Measurements from ENCODE around the gene DIPK1C. TPM values are rescaled to one million over a fixed set of nuclear protein-coding genes. Genes with fewer than 3 reads are reported as not detected.

Gene DIPK1C
- total and polyA plus RNA-seq, 9 of the 15 experiments (the other 6 are each of a cell fraction or from before 2014, with no cell fraction given) = 0.04 to 0.32 (median 0.15) TPM; not detected in 2

- Histone ChIP-seq H3K79me2 (ENCODE audit: control insufficient read depth, insufficient read depth, low read length) (no peaks in the 10 kb centered on the region), H3K27ac (ENCODE audit: extremely low read depth, low read depth, low read length) (no peak overlapping the region), H3K9me3 (replicated peaks; ENCODE audit: control insufficient read depth, insufficient read depth, low read depth, low read length) (no peaks in the 10 kb centered on the region), H3K4me2 (ENCODE audit: insufficient read depth, low read length) (no peak overlapping the region; the same call in 1 of the 2 replicates), H3K9ac (ENCODE audit: insufficient read depth in 1 of 2, low read depth in 2 of 2, low read length in 2 of 2) (no peak overlapping the region), H3K9me1 (ENCODE audit: control insufficient read depth, insufficient read depth, low read length) (no peaks in the 10 kb centered on the region), H3K36me3 (ENCODE audit: control insufficient read depth, insufficient read depth, low read length) (no peaks in the 10 kb centered on the region), H3K4me1 (replicated peaks in 1 of 2; ENCODE audit: control insufficient read depth in 2 of 2, insufficient read depth in 2 of 2, low read length in 2 of 2) (no peaks in the 10 kb centered on the region), H4K20me1 (replicated peaks; ENCODE audit: control insufficient read depth, insufficient read depth, low read length) (peaks cover 5% of the 10 kb centered on the region), H3K4me3 (no peak overlapping the region), H2AFZ (ENCODE audit: low read depth, low read length) (no peak overlapping the region), H3K27me3 (ENCODE audit: control insufficient read depth in 2 of 2, insufficient read depth in 2 of 2, low read length in 2 of 2) (peaks cover 2 to 19% of the 10 kb centered on the region in 2 experiments; a peak in 3 of 5 replicates)
- WGBS (ENCODE audit: insufficient coverage, low coverage, missing lambda C conversion rate) = 2% methylated on average over 7 of the region's 7 CpGs
- in situ Hi-C loops (cut with MboI) (no loop called here), intact Hi-C loops (cut with micrococcal nuclease) (no loop called here)
- ATAC-seq (peak; percentile 87), DNase-seq (ENCODE audit: extremely low read depth in 1 of 4, low spot score in 3 of 4) (peak in 3 of 4 experiments; percentile 20 to 30 (median 28)), FAIRE-seq (no peak)
- CTCF ChIA-PET (ENCODE audit: low intra/inter-chr PET ratio) = interaction anchor here (0.6 kb wide), 1 partner anchor 34 kb away, joined by 3 read pairs; no protein-coding TSS in a partner anchor
- POLR2A ChIA-PET = interaction anchor here (0.6 kb wide), 1 partner anchor 23 kb away, joined by 3 read pairs; no protein-coding TSS in a partner anchor
- BruUV-seq (replicated peaks) = no TSS peak
- TF ChIP-seq TAF1 (IDR thresholded peaks at IDR 0.05; ENCODE audit: control insufficient read depth, extremely low read depth, insufficient read depth, low read length, severe bottlenecking) = no peak
- TF ChIP-seq VEZF1 (CRISPR knock-in tag; IDR thresholded peaks at IDR 0.05) = peak; percentile 47; the same call in 1 of the 2 replicates
- TF ChIP-seq THRA (IDR thresholded peaks at IDR 0.05) = no peak
- peak; percentile 14 to 28 (median 16); a peak in 3 of 6 replicates for TF ChIP-seq CTCF (IDR thresholded peaks at IDR 0.05 in 2 of 3, conservative IDR thresholded peaks at IDR 0.05 in 1 of 3; ENCODE audit: insufficient read depth in 2 of 3, low read depth in 1 of 3, low read length in 3 of 3)
Measured at GRCh38 chr18:74459889-74460288, 2.8 kb upstream of the DIPK1C start.
